HFFc6 (cell line): ENCODE measurements around the gene DUSP22. TPM values are rescaled to one million over a fixed set of nuclear protein-coding genes. Genes with fewer than 3 reads are reported as not detected.
"Not testable (repeated sequence)": the region's sequence is repeated elsewhere in the genome, so short reads cannot be mapped to it uniquely, and the experiment has no call there.

Experiments
- DNase-seq: peaks from one replicate; pipeline ENCODE4 v3.0.0-alpha.2; 2018
- H3K27ac Mint-ChIP-seq: 2 replicates; pipeline ENCODE4 v1.8.0; 2020; ENCODE audit warnings: mild to moderate bottlenecking, mixed read lengths
- H3K27me3 Mint-ChIP-seq: 2 replicates; pipeline ENCODE4 v1.8.0; 2021; ENCODE audit warnings: mild to moderate bottlenecking, moderate library complexity, mixed read lengths; ENCODE audit not compliant: insufficient read depth
- H3K36me3 Mint-ChIP-seq: 2 replicates; pipeline ENCODE4 v1.8.0; 2021; ENCODE audit warnings: low read depth, mixed read lengths
- H3K4me1 Mint-ChIP-seq: 2 replicates; pipeline ENCODE4 v1.8.0; 2020; ENCODE audit warnings: low read depth, mixed read lengths
- H3K4me3 Mint-ChIP-seq: 2 replicates; pipeline ENCODE4 v1.8.0; 2020; ENCODE audit warnings: mild to moderate bottlenecking, moderate library complexity, mixed read lengths
- H3K9me3 Mint-ChIP-seq: 2 replicates; pipeline ENCODE4 v1.8.0; 2020; ENCODE audit warnings: mild to moderate bottlenecking, mixed read lengths
- CTCF ChIP-seq: fragments of 200-600 bp; sonication (generic); IDR thresholded peaks from 2 replicates; pipeline ENCODE4 v1.5.0; 2021; ENCODE audit warnings: antibody characterized with exemption, mild to moderate bottlenecking
- long read RNA-seq: library from polyadenylated mRNA; unstranded; transcript quantifications from one replicate; pipeline ENCODE4 v2.0.0, GENCODE V29; 2019
- total RNA-seq, 6 experiments: library from RNA; stranded (reverse); fragmentation: NEBNext Ultra II Directional; extraction: Animal tissue kit (Norgen Biotek cat#: 25700); gene quantifications; 2 replicates in 1 of 6; 3 replicates in 5 of 6; pipeline ENCODE4 v1.2.3, GENCODE V29; 2021

Gene DUSP22
- total RNA-seq: 10 to 100 TPM in 2 of 6 experiments, 1 to 10 TPM in 4; 6.8 to 11.9 (median 9.2) TPM
- long read RNA-seq, partial matches to known transcripts: 1 of 7 reads
- long read RNA-seq, other reads (novel, unspliced or antisense): 2 of 7 reads

- H3K27ac Mint-ChIP-seq: peak within 1 kb of the TSS; percentile 77
- H3K4me1 Mint-ChIP-seq: peaks cover 15% of the 10 kb centered on the region
- no peaks in the 10 kb centered on the region for H3K36me3 Mint-ChIP-seq
- H3K9me3 Mint-ChIP-seq: peaks cover 15% of the 10 kb centered on the region
- DNase-seq: peak; percentile 71
- H3K27me3 Mint-ChIP-seq: peaks cover 10% of the 10 kb centered on the region
- peak within 1 kb of the TSS; percentile 93 for H3K4me3 Mint-ChIP-seq
- TF ChIP-seq CTCF: no peak
Measured at GRCh38 chr6:291697-292505, at the start of gene DUSP22. DUSP22 (plus strand) TSS chr6:292487; CDS start chr6:292540, 53 bp downstream.

GRCh38 chr6:246352-246751 lies 45.9 kb upstream of the DUSP22 start:
- H3K27me3 Mint-ChIP-seq: peaks cover 5% of the 10 kb centered on the region
- TF ChIP-seq CTCF: no peak
- peaks cover 8% of the 10 kb centered on the region; the same call in 1 of the 2 replicates for H3K9me3 Mint-ChIP-seq
- no peaks in the 10 kb centered on the region for H3K4me1 Mint-ChIP-seq
- H3K27ac Mint-ChIP-seq: no peak overlapping the region
- no peak for DNase-seq
- H3K36me3 Mint-ChIP-seq: no peaks in the 10 kb centered on the region
- no peak overlapping the region for H3K4me3 Mint-ChIP-seq

- Mint-ChIP-seq H3K9me3 (peaks cover 4% of the 10 kb centered on the region; the same call in 1 of the 2 replicates), H3K27me3 (peaks cover 5% of the 10 kb centered on the region)
Measured at GRCh38 chr6:247351-247750, 44.9 kb upstream of the DUSP22 start.

GRCh38 chr6:248046-248445 lies 44.2 kb upstream of the DUSP22 start:
- H3K27me3 Mint-ChIP-seq, H3K27ac Mint-ChIP-seq, DNase-seq, H3K4me3 Mint-ChIP-seq, H3K9me3 Mint-ChIP-seq, H3K36me3 Mint-ChIP-seq, H3K4me1 Mint-ChIP-seq: not testable (repeated sequence)

More at GRCh38 chr6:247351-247750, 44.9 kb upstream of the DUSP22 start:
- H3K4me3 Mint-ChIP-seq: no peak overlapping the region
- DNase-seq: no peak
- TF ChIP-seq CTCF: no peak
- no peaks in the 10 kb centered on the region for H3K4me1 Mint-ChIP-seq
- H3K27ac Mint-ChIP-seq: no peak overlapping the region
- H3K36me3 Mint-ChIP-seq: no peaks in the 10 kb centered on the region

- Mint-ChIP-seq H3K4me3 (no peak overlapping the region), H3K9me3 (peaks cover 10% of the 10 kb centered on the region), H3K4me1 (no peaks in the 10 kb centered on the region), H3K27ac (no peak overlapping the region), H3K27me3 (peaks cover 11% of the 10 kb centered on the region), H3K36me3 (no peaks in the 10 kb centered on the region)
- no peak for DNase-seq
- TF ChIP-seq CTCF: no peak
Measured at GRCh38 chr6:250676-251075, 41.6 kb upstream of the DUSP22 start.

- TF ChIP-seq CTCF: no peak
- DNase-seq: no peak
- Mint-ChIP-seq H3K4me3 (no peak overlapping the region), H3K9me3 (peaks cover 10% of the 10 kb centered on the region), H3K27me3 (peaks cover 9% of the 10 kb centered on the region), H3K36me3 (no peaks in the 10 kb centered on the region), H3K4me1 (no peaks in the 10 kb centered on the region), H3K27ac (no peak overlapping the region)
Measured at GRCh38 chr6:251920-252319, 40.4 kb upstream of the DUSP22 start.
